Tibial nerve (tissue), 4 donors: ENCODE measurements around the gene PPARGC1A. TPM values are rescaled to one million over a fixed set of nuclear protein-coding genes. Genes with fewer than 3 reads are reported as not detected.
A peak's percentile ranks its signal among the peaks of the same experiment; 100 is the strongest.

Experiments used
- DNase-seq, 2 donors: peaks; one replicate each; pipeline ENCODE4 v3.0.0-alpha.2; 2019; ENCODE audit warnings: low spot score in 2 of 2
- H3K27ac ChIP-seq, 4 donors: fragments of 200-600 bp; sonication (generic) in 3 of 4; one replicate each; pipeline ENCODE4 v1.5.1; 2017 to 2019; ENCODE audit warnings: mild to moderate bottlenecking in 1 of 4
- H3K27me3 ChIP-seq, 2 donors: fragments of 200-600 bp; sonication (generic) in 1 of 2; one replicate each; pipeline versions ENCODE4 v1.5.1 to v1.6.0; 2017 to 2019
- H3K36me3 ChIP-seq, 3 donors: fragments of 200-600 bp; sonication (generic); one replicate each; pipeline ENCODE4 v1.5.1; 2018 to 2019
- H3K4me1 ChIP-seq, 4 donors: fragments of 200-600 bp; sonication (generic) in 3 of 4; one replicate each; pipeline ENCODE4 v1.5.1; 2017 to 2019
- H3K4me3 ChIP-seq, 4 donors: fragments of 200-600 bp; sonication (generic) in 3 of 4; one replicate each; pipeline ENCODE4 v1.5.1; 2017 to 2019; ENCODE audit warnings: mild to moderate bottlenecking in 1 of 4, moderate library complexity in 1 of 4
- H3K9me3 ChIP-seq, 4 donors: fragments of 200-600 bp; sonication (generic) in 3 of 4; one replicate each; pipeline ENCODE4 v1.5.1; 2017 to 2019
- EP300 ChIP-seq, 2 donors: sonication (generic); formaldehyde crosslinking; IDR thresholded peaks; one replicate each; pipeline ENCODE4 v1.6.1; 2017; ENCODE audit warnings: antibody characterized with exemption in 2 of 2, mild to moderate bottlenecking in 1 of 2
- POLR2A ChIP-seq, 2 donors: fragments of 450-650 bp; IDR thresholded peaks; one replicate each; pipeline ENCODE4 v1.6.1; 2017; ENCODE audit warnings: antibody characterized with exemption in 2 of 2, mild to moderate bottlenecking in 2 of 2, moderate library complexity in 2 of 2
- WGBS, 2 donors: methylation state at CpG; one replicate each; pipeline ENCODE4 v1.1.5; 2018; 5-methylcytosine and 5-hydroxymethylcytosine counted together
- total RNA-seq, 4 donors: library from RNA; depleted of rRNA; stranded (reverse); fragments of >200 nt; gene quantifications; one replicate each; pipeline ENCODE4 v1.1.0, GENCODE V29; 2016
- TF ChIP-seq, protein P1 (sequence below), 5 experiments: fragments of 200-600 bp in 3 of 5; fragments of 450-650 bp in 2 of 5; sonication (generic) in 3 of 5; IDR thresholded peaks; one replicate each; pipeline ENCODE4 v1.5.1; 2016 to 2019; ENCODE audit warnings: antibody characterized with exemption in 5 of 5, mild to moderate bottlenecking in 3 of 5, moderate library complexity in 2 of 5

The PPARGC1A gene
- total RNA-seq, 4 donors from 2014 or later, result 4.6 to 14.7 (median 6.8) TPM

DNA sequence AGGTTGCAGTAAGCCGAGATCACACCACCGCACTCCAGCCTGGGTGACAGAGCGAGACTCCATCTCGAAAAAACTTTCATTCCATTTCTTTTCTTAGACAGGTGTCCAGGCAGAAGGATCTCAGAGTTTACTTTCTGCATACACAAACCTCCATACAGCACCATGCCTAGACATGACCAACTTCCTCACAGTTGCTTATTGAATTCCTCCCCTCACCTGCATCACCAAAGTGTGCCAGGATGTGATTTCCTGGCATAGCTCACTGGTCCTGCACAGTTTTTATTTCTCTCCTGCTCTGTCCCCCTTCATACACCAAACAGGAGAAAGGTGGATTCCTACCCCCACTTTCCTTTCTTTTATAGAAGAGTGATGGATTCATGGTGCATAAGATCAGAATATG is 34.7 kb upstream of the PPARGC1A start:
- DNase-seq, result no peak
- TF ChIP-seq, protein P1, sequence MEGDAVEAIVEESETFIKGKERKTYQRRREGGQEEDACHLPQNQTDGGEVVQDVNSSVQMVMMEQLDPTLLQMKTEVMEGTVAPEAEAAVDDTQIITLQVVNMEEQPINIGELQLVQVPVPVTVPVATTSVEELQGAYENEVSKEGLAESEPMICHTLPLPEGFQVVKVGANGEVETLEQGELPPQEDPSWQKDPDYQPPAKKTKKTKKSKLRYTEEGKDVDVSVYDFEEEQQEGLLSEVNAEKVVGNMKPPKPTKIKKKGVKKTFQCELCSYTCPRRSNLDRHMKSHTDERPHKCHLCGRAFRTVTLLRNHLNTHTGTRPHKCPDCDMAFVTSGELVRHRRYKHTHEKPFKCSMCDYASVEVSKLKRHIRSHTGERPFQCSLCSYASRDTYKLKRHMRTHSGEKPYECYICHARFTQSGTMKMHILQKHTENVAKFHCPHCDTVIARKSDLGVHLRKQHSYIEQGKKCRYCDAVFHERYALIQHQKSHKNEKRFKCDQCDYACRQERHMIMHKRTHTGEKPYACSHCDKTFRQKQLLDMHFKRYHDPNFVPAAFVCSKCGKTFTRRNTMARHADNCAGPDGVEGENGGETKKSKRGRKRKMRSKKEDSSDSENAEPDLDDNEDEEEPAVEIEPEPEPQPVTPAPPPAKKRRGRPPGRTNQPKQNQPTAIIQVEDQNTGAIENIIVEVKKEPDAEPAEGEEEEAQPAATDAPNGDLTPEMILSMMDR (IDR thresholded peaks at IDR 0.05), result no peak
- TF ChIP-seq EP300 (IDR thresholded peaks at IDR 0.05) (no peak), POLR2A (IDR thresholded peaks at IDR 0.05) (no peak)
- Histone ChIP-seq H3K4me1 (peaks cover 0 to 7% (median 0%) of the 10 kb centered on the region in 4 donors), H3K9me3 (no peaks in the 10 kb centered on the region), H3K27me3 (no peaks in the 10 kb centered on the region), H3K36me3 (no peaks in the 10 kb centered on the region), H3K27ac (no peak overlapping the region), H3K4me3 (no peak overlapping the region)
- WGBS, 2 donors, result 98 to 100% methylated on average over 4 of the region's 4 CpGs

GRCh38 chr4:23923840-23924239 is 34.0 kb upstream of the PPARGC1A start:
- Histone ChIP-seq H3K27ac (no peak overlapping the region), H3K9me3 (no peaks in the 10 kb centered on the region), H3K4me1 (peaks cover 0 to 7% (median 0%) of the 10 kb centered on the region in 4 donors), H3K36me3 (no peaks in the 10 kb centered on the region), H3K4me3 (no peak overlapping the region), H3K27me3 (no peaks in the 10 kb centered on the region)
- TF ChIP-seq, protein P1 (IDR thresholded peaks at IDR 0.05), result no peak
- no peak for TF ChIP-seq POLR2A (IDR thresholded peaks at IDR 0.05)
- TF ChIP-seq EP300 (IDR thresholded peaks at IDR 0.05), result no peak
- no peak for DNase-seq

DNA sequence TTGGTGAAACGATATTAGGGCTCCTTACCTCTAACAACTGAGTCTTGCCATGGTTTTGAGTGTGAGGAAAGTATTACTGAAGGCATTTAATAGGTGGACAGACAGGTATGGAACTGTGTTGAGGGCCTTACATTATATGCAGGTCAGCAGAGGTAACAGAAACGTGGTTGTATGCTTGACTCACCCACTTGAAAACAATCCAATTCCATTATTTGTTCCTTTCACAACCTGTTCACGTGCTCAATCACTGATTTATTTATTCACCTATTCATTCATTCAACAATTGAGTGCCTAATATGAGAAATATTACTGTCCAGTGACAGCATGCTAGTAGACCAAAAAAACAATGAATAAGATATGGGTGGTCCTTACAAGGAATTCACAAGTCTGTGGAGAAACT is 33.3 kb upstream of the PPARGC1A start:
- H3K4me3 ChIP-seq, result no peak overlapping the region
- no peak for DNase-seq
- 61 to 66% methylated on average over 3 of the region's 3 CpGs for WGBS, 2 donors

GRCh38 chr4:23922541-23923111 is 32.8 kb upstream of the PPARGC1A start:
- 51 to 66% methylated on average over 8 of the region's 8 CpGs for WGBS, 2 donors
- Histone ChIP-seq H3K4me3 (no peak overlapping the region), H3K9me3 (no peaks in the 10 kb centered on the region), H3K36me3 (no peaks in the 10 kb centered on the region), H3K27ac (peak overlapping the region in 1 of 4 donors; percentile 16), H3K27me3 (no peaks in the 10 kb centered on the region), H3K4me1 (peaks cover 0 to 7% (median 0%) of the 10 kb centered on the region in 4 donors)
- TF ChIP-seq POLR2A (IDR thresholded peaks at IDR 0.05) (no peak), EP300 (IDR thresholded peaks at IDR 0.05) (no peak)
- TF ChIP-seq, protein P1 (IDR thresholded peaks at IDR 0.05), result no peak
- DNase-seq, result no peak

More for the DNA sequence above, 33.3 kb upstream of the PPARGC1A start:
- H3K27ac ChIP-seq, result no peak overlapping the region
- no peak for TF ChIP-seq EP300 (IDR thresholded peaks at IDR 0.05)
- TF ChIP-seq, protein P1 (IDR thresholded peaks at IDR 0.05), result no peak
- TF ChIP-seq POLR2A (IDR thresholded peaks at IDR 0.05), result no peak
- H3K36me3 ChIP-seq, result no peaks in the 10 kb centered on the region
- no peaks in the 10 kb centered on the region for H3K27me3 ChIP-seq
- no peaks in the 10 kb centered on the region for H3K9me3 ChIP-seq
- peaks cover 0 to 7% (median 0%) of the 10 kb centered on the region in 4 donors for H3K4me1 ChIP-seq

- Histone ChIP-seq H3K4me1 (peaks cover 0 to 7% (median 0%) of the 10 kb centered on the region in 4 donors), H3K9me3 (no peaks in the 10 kb centered on the region), H3K27me3 (no peaks in the 10 kb centered on the region), H3K4me3 (no peak overlapping the region), H3K27ac (no peak overlapping the region), H3K36me3 (no peaks in the 10 kb centered on the region)
- DNase-seq, result no peak
- no peak for TF ChIP-seq EP300 (IDR thresholded peaks at IDR 0.05)
- TF ChIP-seq, protein P1 (IDR thresholded peaks at IDR 0.05), result no peak
- TF ChIP-seq POLR2A (IDR thresholded peaks at IDR 0.05), result no peak
- 91 to 98% methylated on average over 2 of the region's 2 CpGs for whole genome bisulfite sequencing, 2 donors
These were observed 32.2 kb upstream of the PPARGC1A start for GRCh38 chr4:23922013-23922412.
